T47D (cell line): ENCODE results near the gene SPATA16.
"Not testable (repeated sequence)": the region's sequence is repeated elsewhere in the genome, so short reads cannot be mapped to it uniquely, and the experiment has no call there.

Experiments
- DNase-seq, 2 experiments: peaks; one replicate each; pipeline versions ENCODE4 v3.0.0 to v3.0.0-alpha.2; 2011 to 2012; ENCODE audit warnings: low read depth in 1 of 2, low spot score in 1 of 2
- JUND ChIP-seq: IDR thresholded peaks from 2 replicates; pipeline ENCODE4 v1.6.1; 2012; ENCODE audit warnings: low read depth
- in situ Hi-C: cut with HindIII; loops from 2 replicates; pipeline ENCODE4 v1.10.0; 2016; ENCODE audit warnings: low sequenced_read_pairs, low pct_unique_long_range_greater_than_20kb

Gene SPATA16

DNA sequence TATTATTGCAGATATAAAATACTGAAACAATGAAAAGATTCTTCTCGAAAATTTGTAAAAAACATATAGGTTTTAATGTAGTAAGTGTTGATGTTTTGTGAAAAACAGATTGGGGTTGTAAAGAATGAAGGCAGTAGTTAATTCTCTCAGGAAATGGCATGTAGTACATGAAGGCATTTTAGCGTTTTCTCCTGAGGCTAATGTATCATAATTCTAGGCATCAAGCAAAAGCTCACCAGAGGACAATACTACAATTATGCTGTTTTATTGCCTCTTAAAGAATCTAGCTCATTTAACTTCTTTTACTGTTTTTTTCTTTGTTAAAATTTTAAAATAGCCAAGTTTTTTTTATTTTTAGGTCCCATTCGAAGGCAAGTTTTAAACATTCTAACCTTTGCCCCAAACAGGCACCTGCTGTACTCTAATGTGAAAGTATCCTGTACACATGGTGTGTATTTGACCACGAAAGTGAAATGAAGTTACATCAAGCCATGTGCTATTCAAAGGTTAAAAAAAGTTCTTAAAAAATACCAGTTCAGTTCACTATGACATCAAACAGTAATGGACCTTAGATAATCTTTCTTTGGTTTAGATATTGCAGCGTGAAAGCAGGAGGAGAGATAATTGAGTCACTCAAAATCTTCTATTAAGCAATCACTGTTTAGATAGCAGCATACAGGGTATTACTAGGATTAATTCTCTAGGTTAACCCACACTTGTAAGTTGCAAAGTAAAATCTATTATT lies 227.0 kb downstream of the SPATA16 start:
- TF ChIP-seq JUND, result no peak
- DNase-seq, result no peak
- in situ Hi-C loops, result no loop called here

DNA sequence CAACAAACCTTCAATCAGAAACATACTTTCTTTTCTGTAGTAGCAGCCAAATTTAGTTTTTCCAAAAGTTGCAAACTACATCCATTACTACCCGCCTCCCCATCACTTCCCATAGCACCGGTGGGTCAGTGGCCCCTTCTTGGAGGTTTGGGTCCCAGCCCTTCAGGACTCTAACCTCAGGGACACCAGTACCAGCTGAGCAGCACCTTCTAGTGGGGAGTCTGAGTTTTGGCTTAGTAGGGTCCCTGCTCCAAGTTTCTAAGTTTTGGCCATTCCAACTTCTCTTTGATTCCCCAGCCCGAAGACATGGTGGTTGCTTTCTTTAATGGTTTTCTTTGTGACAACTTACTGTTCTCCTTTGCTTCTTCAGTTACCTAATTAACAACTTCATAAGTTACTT lies 229.9 kb downstream of the SPATA16 start:
- in situ Hi-C loops, result no loop called here
- TF ChIP-seq JUND, result no peak
- DNase-seq, result no peak

DNA sequence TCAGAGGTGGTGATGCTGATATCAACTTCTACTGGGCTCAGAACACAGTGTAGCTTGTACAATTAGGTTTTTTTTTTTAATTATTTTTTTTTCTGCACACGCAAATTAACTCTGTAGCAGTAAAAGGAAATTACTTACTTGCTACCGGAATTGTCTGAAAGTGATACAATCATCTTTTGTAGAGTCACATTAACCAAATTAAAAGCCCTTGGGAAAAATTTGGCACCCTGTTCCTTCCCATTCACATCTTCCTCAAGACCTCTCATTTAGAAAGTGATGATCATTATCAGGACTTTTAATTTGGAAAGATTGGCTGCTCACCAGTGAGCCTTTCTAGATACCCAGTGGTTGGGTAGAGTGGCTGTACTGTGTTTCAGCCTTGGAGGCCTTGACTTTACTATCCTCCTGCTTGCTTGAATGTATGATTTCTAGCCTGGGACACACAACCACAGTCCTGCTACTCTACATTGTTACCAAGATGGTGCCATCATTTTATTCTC lies 232.2 kb downstream of the SPATA16 start:
- TF ChIP-seq JUND, result no peak
- no peak for DNase-seq
- in situ Hi-C loops, result no loop called here

- in situ Hi-C loops, result no loop called here
- no peak for DNase-seq
- no peak for TF ChIP-seq JUND
Measured at GRCh38 chr3:172905451-172905850, 235.6 kb downstream of the SPATA16 start.

DNA sequence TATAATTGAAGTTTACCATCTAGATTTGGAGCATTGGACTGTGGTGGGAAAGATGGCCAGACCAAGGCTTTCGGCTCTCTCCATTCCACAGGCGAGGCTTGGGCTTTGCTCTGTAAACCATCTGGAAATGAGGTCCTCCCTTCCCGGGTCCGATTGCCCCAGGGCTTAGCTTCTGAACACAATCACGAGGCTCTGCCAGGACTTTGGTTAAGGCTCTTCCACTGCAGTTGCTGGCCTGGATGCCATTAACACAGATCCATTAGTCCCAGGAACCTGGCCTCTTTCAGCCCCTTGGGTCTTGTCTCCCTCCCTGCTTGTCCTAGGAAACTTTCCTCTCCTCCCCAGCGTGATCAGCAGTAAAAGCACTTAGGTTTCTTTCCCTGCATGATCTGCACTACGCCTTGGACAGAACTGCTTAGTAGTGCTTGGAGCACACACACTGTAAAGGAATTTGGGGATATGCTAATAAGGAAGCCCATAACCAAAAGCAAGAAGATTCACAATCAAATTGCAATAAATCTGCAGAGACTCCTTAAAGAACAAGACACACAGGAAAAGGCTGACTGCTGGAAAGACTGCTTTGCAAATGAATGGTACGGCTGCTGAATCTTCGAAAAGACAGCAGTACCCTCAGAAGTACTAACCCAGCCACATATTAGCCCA lies 236.2 kb downstream of the SPATA16 start:
- no peak for DNase-seq
- no peak for TF ChIP-seq JUND
- in situ Hi-C loops, result no loop called here

DNA sequence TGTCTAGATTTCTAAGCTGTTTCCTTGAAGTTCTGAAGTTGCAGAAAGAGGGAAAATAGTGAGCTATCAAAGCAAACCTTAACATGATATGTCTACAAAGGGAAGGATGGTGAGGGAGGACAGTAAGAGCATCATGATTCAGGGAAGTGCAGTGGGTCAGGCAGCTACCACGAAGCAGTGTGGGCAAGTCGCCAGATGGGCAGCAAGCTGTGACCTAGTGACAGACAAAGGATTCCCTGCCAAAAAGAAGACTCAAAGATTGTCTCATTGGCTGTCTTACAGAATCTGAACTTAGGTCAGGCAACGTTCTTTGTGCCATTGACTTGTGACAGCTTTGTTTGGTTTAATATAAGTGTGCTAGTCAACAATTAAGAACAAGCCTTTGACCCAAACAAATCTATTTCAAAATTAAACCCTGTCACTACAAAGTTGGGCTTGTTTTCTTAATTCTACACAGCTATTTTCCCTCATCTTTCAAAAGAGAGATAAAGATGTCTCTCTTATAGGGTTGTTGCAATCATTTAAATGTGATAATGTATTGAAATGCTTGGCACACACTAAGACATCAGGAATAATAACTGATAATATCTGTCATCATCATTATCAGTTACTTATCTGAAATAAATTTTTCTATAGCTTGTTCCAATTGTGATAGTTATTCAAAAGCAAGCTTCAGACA lies 237.3 kb downstream of the SPATA16 start:
- in situ Hi-C loops, result no loop called here
- no peak for DNase-seq
- TF ChIP-seq JUND, result no peak

DNA sequence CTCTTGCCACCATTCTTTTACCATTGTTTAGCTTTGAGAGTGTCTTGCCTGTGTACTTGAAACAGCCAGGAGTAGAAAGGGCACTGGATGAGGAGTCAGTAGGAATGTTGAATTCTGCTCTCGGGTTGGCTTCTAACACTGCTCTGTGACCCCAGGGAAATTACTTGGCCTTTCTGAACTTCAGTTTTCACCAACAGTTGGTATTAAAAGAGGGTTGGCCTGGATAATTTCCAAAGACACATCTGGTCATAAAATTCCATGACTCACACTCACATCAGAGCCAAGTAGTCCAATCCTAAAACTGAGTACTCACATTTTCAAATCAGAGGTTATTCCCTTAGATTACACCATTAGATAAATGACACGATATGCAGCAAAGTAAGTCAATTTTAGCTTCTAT lies 248.9 kb downstream of the SPATA16 start:
- TF ChIP-seq JUND, result no peak
- in situ Hi-C loops, result no loop called here
- DNase-seq, result no peak

- no peak for DNase-seq
- TF ChIP-seq JUND, result no peak
- in situ Hi-C loops, result no loop called here
Measured at GRCh38 chr3:172885704-172886103, 255.3 kb downstream of the SPATA16 start.

GRCh38 chr3:172882563-172882962 lies 258.5 kb downstream of the SPATA16 start:
- in situ Hi-C loops, result no loop called here
- no peak for DNase-seq
- TF ChIP-seq JUND, result no peak

- DNase-seq, in situ Hi-C loops: not testable (repeated sequence)
Measured at GRCh38 chr3:172879381-172879780, 261.7 kb downstream of the SPATA16 start.

- DNase-seq, result no peak
- in situ Hi-C loops, result no loop called here
- no peak for TF ChIP-seq JUND
Measured at GRCh38 chr3:172877011-172877410, 264.0 kb downstream of the SPATA16 start.

- no peak for TF ChIP-seq JUND
- in situ Hi-C loops, result no loop called here
- no peak for DNase-seq
Measured at GRCh38 chr3:172876297-172876696, 264.7 kb downstream of the SPATA16 start.

DNA sequence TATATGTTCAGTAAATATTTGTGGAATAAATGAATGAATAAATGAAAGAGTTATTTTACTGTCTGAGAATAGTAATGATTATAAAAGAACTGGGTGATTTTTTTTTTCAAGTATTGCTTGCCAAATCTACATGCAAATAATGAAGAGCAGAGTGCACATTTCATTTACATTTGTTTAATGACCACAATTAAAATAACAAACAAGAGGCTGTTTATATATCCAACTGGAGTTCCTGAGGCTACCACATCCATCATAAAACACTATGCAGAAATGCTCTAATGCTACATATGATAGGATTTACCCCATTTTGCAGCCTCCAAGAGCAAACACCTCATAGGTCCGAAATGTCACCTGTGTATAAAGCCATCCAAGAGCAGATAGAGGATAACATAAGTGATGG lies 266.0 kb downstream of the SPATA16 start:
- in situ Hi-C loops, result no loop called here
- TF ChIP-seq JUND, result no peak
- DNase-seq, result no peak
